Natural killer cell (primary cell): ENCODE results near the gene TM9SF3. TPM values are rescaled to one million over a fixed set of nuclear protein-coding genes. Genes with fewer than 3 reads are reported as not detected.

Experiments used
- ATAC-seq, 3 donors: fragments of 150-1000 bp in 2 of 3; fragments of 200-7000 bp in 1 of 3; cut with Tn5 transposase; 1 replicate in 1 of 3; 2 replicates in 2 of 3; pipeline ENCODE4 v1.10.0; 2021; ENCODE audit warnings: mild to moderate bottlenecking in 2 of 3, moderate library complexity in 2 of 3
- DNase-seq, 2 donors: peaks; one replicate each; pipeline versions ENCODE4 v3.0.0 to v3.0.0-alpha.2; 2013 to 2021; ENCODE audit warnings: mixed read lengths in 1 of 2
- H3K27ac ChIP-seq: one replicate; pipeline ENCODE4 v1.5.1; 2013; ENCODE audit warnings: mild to moderate bottlenecking, low read length
- H3K27me3 ChIP-seq: one replicate; pipeline ENCODE4 v1.6.1; 2013; ENCODE audit warnings: low read length; ENCODE audit not compliant: control insufficient read depth, insufficient read depth
- H3K36me3 ChIP-seq: one replicate; pipeline ENCODE4 v1.6.1; 2013; ENCODE audit warnings: low read length; ENCODE audit not compliant: control insufficient read depth, insufficient read depth
- H3K4me1 ChIP-seq: one replicate; pipeline ENCODE4 v1.6.1; 2013; ENCODE audit warnings: low read length; ENCODE audit not compliant: control insufficient read depth, insufficient read depth
- H3K4me3 ChIP-seq: one replicate; pipeline ENCODE4 v1.5.1; 2013; ENCODE audit warnings: low read length
- H3K9me3 ChIP-seq: one replicate; pipeline ENCODE4 v1.6.1; 2013; ENCODE audit warnings: low read length; ENCODE audit not compliant: control insufficient read depth, insufficient read depth
- H3K27ac Mint-ChIP-seq, 2 donors: one replicate each; pipeline ENCODE4 v1.8.0; 2022; ENCODE audit warnings: mild to moderate bottlenecking in 2 of 2, mixed read lengths in 2 of 2, moderate library complexity in 1 of 2
- H3K27me3 Mint-ChIP-seq, 2 donors: one replicate each; pipeline ENCODE4 v1.8.0; 2022; ENCODE audit warnings: low read depth in 2 of 2, mixed read lengths in 2 of 2
- H3K36me3 Mint-ChIP-seq: one replicate; pipeline ENCODE4 v1.8.0; 2022; ENCODE audit warnings: mixed read lengths
- H3K4me1 Mint-ChIP-seq, 2 donors: one replicate each; pipeline ENCODE4 v1.8.0; 2022; ENCODE audit warnings: mixed read lengths in 2 of 2
- H3K4me3 Mint-ChIP-seq: one replicate; pipeline ENCODE4 v1.8.0; 2022; ENCODE audit warnings: mild to moderate bottlenecking, moderate library complexity, mixed read lengths
- H3K9me3 Mint-ChIP-seq, 2 donors: one replicate each; pipeline ENCODE4 v1.8.0; 2022; ENCODE audit warnings: mixed read lengths in 2 of 2
- CTCF ChIP-seq: fragments of 200-600 bp; IDR thresholded peaks from one replicate; pipeline ENCODE4 v1.8.0; 2022; ENCODE audit warnings: antibody characterized with exemption
- WGBS: methylation state at CpG from one replicate; pipeline ENCODE4 v1.1.7; 2013; ENCODE audit warnings: missing lambda C conversion rate; ENCODE audit not compliant: insufficient coverage; 5-methylcytosine and 5-hydroxymethylcytosine counted together
- intact Hi-C: fragments of 100-400 bp; cut with micrococcal nuclease; formaldehyde crosslinking; loops from one replicate; pipeline ENCODE4 v1.14.2; 2022
- total RNA-seq, 4 donors: library from RNA; stranded (reverse); fragments of 120-200 nt in 1 of 4; gene quantifications; one replicate each; pipeline versions ENCODE4 v1.2.3 to v1.2.4, GENCODE V29; 2013 to 2022

TM9SF3 gene
- total RNA-seq, 3 donors from 2014 or later (not counting 1 experiment from before 2014, with no cell fraction given) = 113 to 119 (median 117) TPM

GRCh38 chr10:96516337-96516736 lies 70.5 kb downstream of the TM9SF3 start:
- Mint-ChIP-seq H3K36me3 (peaks cover 8% of the 10 kb centered on the region), H3K9me3 (no peaks in the 10 kb centered on the region), H3K4me1 (peaks cover 20 to 21% of the 10 kb centered on the region in 2 donors), H3K27ac (peak overlapping the region in 1 of 2 donors; percentile 12), H3K4me3 (no peak overlapping the region), H3K27me3 (peaks cover 16 to 20% of the 10 kb centered on the region in 2 donors)
- no peak for TF ChIP-seq CTCF
- Histone ChIP-seq H3K4me1 (peaks cover 20% of the 10 kb centered on the region), H3K4me3 (no peak overlapping the region), H3K36me3 (peaks cover 21% of the 10 kb centered on the region), H3K27me3 (peaks cover 9% of the 10 kb centered on the region), H3K9me3 (no peaks in the 10 kb centered on the region), H3K27ac (no peak overlapping the region)
- DNase-seq (no peak), ATAC-seq (no peak)
- intact Hi-C loops = no loop called here
- whole genome bisulfite sequencing = 87% methylated on average over 2 of the region's 2 CpGs

- intact Hi-C loops = no loop called here
- H3K4me1 Mint-ChIP-seq = peaks cover 20 to 21% of the 10 kb centered on the region in 2 donors
- WGBS = 3% methylated on average over 68 of the region's 68 CpGs
- Histone ChIP-seq H3K4me1 (peaks cover 20% of the 10 kb centered on the region), H3K27ac (no peak within 1 kb of the TSS), H3K27me3 (peaks cover 9% of the 10 kb centered on the region), H3K36me3 (peaks cover 2% of the 10 kb centered on the region), H3K4me3 (peak within 1 kb of the TSS; percentile 36), H3K9me3 (no peaks in the 10 kb centered on the region)
- peak; percentile 37 for TF ChIP-seq CTCF
- H3K27me3 Mint-ChIP-seq = peaks cover 23 to 26% of the 10 kb centered on the region in 2 donors
- peak within 1 kb of the TSS in 1 of 2 donors; percentile 49 for H3K27ac Mint-ChIP-seq
- H3K4me3 Mint-ChIP-seq = peak within 1 kb of the TSS; percentile 82
- DNase-seq (peak; percentile 56 to 65), ATAC-seq (peak; percentile 78 to 85 (median 78))
- no peaks in the 10 kb centered on the region for H3K9me3 Mint-ChIP-seq
- no peaks in the 10 kb centered on the region for H3K36me3 Mint-ChIP-seq
Observed at GRCh38 chr10:96513698-96514561, 72.9 kb downstream of the TM9SF3 start, which contains the start of gene TLL2. Gene TLL2 (minus strand): TSS chr10:96513926. CDS start chr10:96513685, 241 bp downstream.

- no peaks in the 10 kb centered on the region for H3K9me3 Mint-ChIP-seq
- Histone ChIP-seq H3K4me1 (peaks cover 20% of the 10 kb centered on the region), H3K27me3 (peaks cover 9% of the 10 kb centered on the region), H3K27ac (no peak overlapping the region), H3K36me3 (no peaks in the 10 kb centered on the region), H3K4me3 (peak overlapping the region; percentile 36), H3K9me3 (no peaks in the 10 kb centered on the region)
- WGBS = under 1% methylated on average over 31 of the region's 31 CpGs
- H3K4me3 Mint-ChIP-seq = peak overlapping the region; percentile 82
- peaks cover 20 to 21% of the 10 kb centered on the region in 2 donors for H3K4me1 Mint-ChIP-seq
- no peak for TF ChIP-seq CTCF
- H3K36me3 Mint-ChIP-seq = no peaks in the 10 kb centered on the region
- H3K27me3 Mint-ChIP-seq = peaks cover 23 to 26% of the 10 kb centered on the region in 2 donors
- peak overlapping the region in 1 of 2 donors; percentile 49 for H3K27ac Mint-ChIP-seq
- ATAC-seq = peak; percentile 62 to 64 (median 62)
- intact Hi-C loops = no loop called here
- peak in 1 of 2 donors; percentile 66 for DNase-seq
Observed at GRCh38 chr10:96513305-96513697, 73.5 kb downstream of the TM9SF3 start.
